ENCODE measurements around the gene PCDHGA3. TPM values are rescaled to one million over a fixed set of nuclear protein-coding genes. Genes with fewer than 3 reads are reported as not detected.

Gene PCDHGA3
- total RNA-seq, 1 experiment from 2014 or later = 0.97 TPM

- no peaks in the 10 kb centered on the region for H3K36me3 ChIP-seq (ENCODE audit: insufficient read depth, low read length, poor library complexity, severe bottlenecking)
- no TSS peak for BruUV-seq (replicated peaks)
- no peaks in the 10 kb centered on the region for H3K4me1 ChIP-seq (ENCODE audit: insufficient read depth, low read length, poor library complexity, severe bottlenecking)
- ChIA-PET CTCF (no interaction called here), POLR2A (ENCODE audit: low non-redundant PET) (no interaction called here)
- no peak overlapping the region for H3K27ac ChIP-seq (ENCODE audit: low read depth, low read length, poor library complexity, severe bottlenecking)
- H3K4me3 ChIP-seq (ENCODE audit: low read depth, low read length, poor library complexity, severe bottlenecking) = no peak overlapping the region
- no peaks in the 10 kb centered on the region for H3K27me3 ChIP-seq (replicated peaks; ENCODE audit: insufficient read depth, low read depth, low read length, poor library complexity)
- no peak for DNase-seq (ENCODE audit: low spot score)
- TF ChIP-seq CTCF (conservative IDR thresholded peaks at IDR 0.05; ENCODE audit: low read depth, low read length) (no peak), EZH2 (IDR thresholded peaks at IDR 0.05; ENCODE audit: borderline replicate concordance, low read depth, low read length, poor library complexity, severe bottlenecking) (no peak)
- H3K9me3 ChIP-seq (ENCODE audit: low read depth, low read length, poor library complexity, severe bottlenecking) = peaks cover 46% of the 10 kb centered on the region
- intact Hi-C loops (cut with micrococcal nuclease; ENCODE audit: unreplicated experiment) = no loop called here
These were observed 12.0 kb downstream of the PCDHGA3 start for GRCh38 chr5:141355641-141356040.

- Histone ChIP-seq H3K9me3 (ENCODE audit: low read depth, low read length, poor library complexity, severe bottlenecking) (peaks cover 47% of the 10 kb centered on the region), H3K4me1 (ENCODE audit: insufficient read depth, low read length, poor library complexity, severe bottlenecking) (no peaks in the 10 kb centered on the region), H3K27ac (ENCODE audit: low read depth, low read length, poor library complexity, severe bottlenecking) (no peak overlapping the region), H3K4me3 (ENCODE audit: low read depth, low read length, poor library complexity, severe bottlenecking) (no peak overlapping the region), H3K27me3 (replicated peaks; ENCODE audit: insufficient read depth, low read depth, low read length, poor library complexity) (no peaks in the 10 kb centered on the region), H3K36me3 (ENCODE audit: insufficient read depth, low read length, poor library complexity, severe bottlenecking) (no peaks in the 10 kb centered on the region)
- DNase-seq (ENCODE audit: low spot score) = no peak
- CTCF ChIA-PET = no interaction called here
- intact Hi-C loops (cut with micrococcal nuclease; ENCODE audit: unreplicated experiment) = no loop called here
- no peak for TF ChIP-seq EZH2 (IDR thresholded peaks at IDR 0.05; ENCODE audit: borderline replicate concordance, low read depth, low read length, poor library complexity, severe bottlenecking)
- no peak for TF ChIP-seq CTCF (conservative IDR thresholded peaks at IDR 0.05; ENCODE audit: low read depth, low read length)
- BruUV-seq (replicated peaks) = no TSS peak
- POLR2A ChIA-PET (ENCODE audit: low non-redundant PET) = no interaction called here
These were observed 12.5 kb downstream of the PCDHGA3 start for GRCh38 chr5:141356133-141356532.

- no peaks in the 10 kb centered on the region for H3K4me1 ChIP-seq (ENCODE audit: insufficient read depth, low read length, poor library complexity, severe bottlenecking)
- H3K27ac ChIP-seq (ENCODE audit: low read depth, low read length, poor library complexity, severe bottlenecking) = no peak overlapping the region
- TF ChIP-seq EZH2 (IDR thresholded peaks at IDR 0.05; ENCODE audit: borderline replicate concordance, low read depth, low read length, poor library complexity, severe bottlenecking) = no peak
- H3K4me3 ChIP-seq (ENCODE audit: low read depth, low read length, poor library complexity, severe bottlenecking) = no peak overlapping the region
- DNase-seq (ENCODE audit: low spot score) = no peak
- H3K9me3 ChIP-seq (ENCODE audit: low read depth, low read length, poor library complexity, severe bottlenecking) = peaks cover 45% of the 10 kb centered on the region
- ChIA-PET CTCF (no interaction called here), POLR2A (ENCODE audit: low non-redundant PET) (no interaction called here)
- no TSS peak for BruUV-seq (replicated peaks)
- H3K27me3 ChIP-seq (replicated peaks; ENCODE audit: insufficient read depth, low read depth, low read length, poor library complexity) = no peaks in the 10 kb centered on the region
- no peaks in the 10 kb centered on the region for H3K36me3 ChIP-seq (ENCODE audit: insufficient read depth, low read length, poor library complexity, severe bottlenecking)
- intact Hi-C loops (cut with micrococcal nuclease; ENCODE audit: unreplicated experiment) = no loop called here
These were observed 13.3 kb downstream of the PCDHGA3 start for GRCh38 chr5:141356950-141357349.

GRCh38 chr5:141359790-141360426 is 16.3 kb downstream of the PCDHGA3 start, which contains the start of gene PCDHGB2:
Gene PCDHGB2 (plus strand): TSS chr5:141359994. CDS start chr5:141360136, 142 bp downstream.
- ChIA-PET CTCF (interaction anchor here (1.1 kb wide), 1 partner anchor 39 kb away, joined by 3 read pairs; the partner anchor contains the start of gene TAF7), POLR2A (ENCODE audit: low non-redundant PET) (no interaction called here)
- TSS peak; percentile 55 for BruUV-seq (replicated peaks)
- no peak within 1 kb of the TSS for H3K27ac ChIP-seq (ENCODE audit: low read depth, low read length, poor library complexity, severe bottlenecking)
- TF ChIP-seq CTCF (conservative IDR thresholded peaks at IDR 0.05; ENCODE audit: low read depth, low read length) = peak; percentile 59
- TF ChIP-seq EZH2 (IDR thresholded peaks at IDR 0.05; ENCODE audit: borderline replicate concordance, low read depth, low read length, poor library complexity, severe bottlenecking) = no peak
- DNase-seq (ENCODE audit: low spot score) = peak; percentile 67
- H3K4me1 ChIP-seq (ENCODE audit: insufficient read depth, low read length, poor library complexity, severe bottlenecking) = no peaks in the 10 kb centered on the region
- intact Hi-C loops (cut with micrococcal nuclease; ENCODE audit: unreplicated experiment) = no loop called here
- H3K36me3 ChIP-seq (ENCODE audit: insufficient read depth, low read length, poor library complexity, severe bottlenecking) = no peaks in the 10 kb centered on the region
- H3K27me3 ChIP-seq (replicated peaks; ENCODE audit: insufficient read depth, low read depth, low read length, poor library complexity) = no peaks in the 10 kb centered on the region
- peaks cover 47% of the 10 kb centered on the region for H3K9me3 ChIP-seq (ENCODE audit: low read depth, low read length, poor library complexity, severe bottlenecking)
- no peak within 1 kb of the TSS for H3K4me3 ChIP-seq (ENCODE audit: low read depth, low read length, poor library complexity, severe bottlenecking)

Measured in A673 (cell line).